ENCODE results near the gene NDUFA8.
A peak's percentile ranks its signal among the peaks of the same experiment; 100 is the strongest.

Gene NDUFA8

DNA sequence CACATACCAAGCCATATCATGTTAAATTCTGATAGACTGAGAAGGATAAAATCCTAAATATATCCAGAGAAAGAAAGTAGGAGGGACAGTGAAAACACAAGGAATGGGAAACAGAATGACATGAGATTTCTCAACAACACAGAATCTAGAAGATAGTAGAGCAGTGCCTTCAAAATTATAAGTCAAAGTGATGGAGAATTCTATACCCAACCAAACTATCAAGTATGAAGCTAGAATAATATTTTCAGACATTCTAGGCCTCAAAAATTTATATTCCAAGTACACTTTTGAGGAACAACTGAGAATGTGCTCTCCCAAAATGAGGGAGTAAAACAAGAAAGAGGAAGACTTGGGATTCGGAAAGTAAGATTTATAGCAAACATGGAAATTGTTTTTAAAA, 55.6 kb downstream of the NDUFA8 start:
- no peak overlapping the region for H3K4me3 ChIP-seq (ENCODE audit: low read depth, low read length)
- no peak for DNase-seq (ENCODE audit: low read depth)
- TF ChIP-seq CTCF (IDR thresholded peaks at IDR 0.05; ENCODE audit: low read depth, low read length, missing control alignments), result no peak

- no peak for DNase-seq (ENCODE audit: low read depth)
- no peak overlapping the region for H3K4me3 ChIP-seq (ENCODE audit: low read depth, low read length)
- TF ChIP-seq CTCF (IDR thresholded peaks at IDR 0.05; ENCODE audit: low read depth, low read length, missing control alignments), result no peak
These were observed 57.4 kb downstream of the NDUFA8 start for GRCh38 chr9:122102156-122102555.

GRCh38 chr9:122100756-122101155, 58.8 kb downstream of the NDUFA8 start:
- no peak for DNase-seq (ENCODE audit: low read depth)
- no peak overlapping the region for H3K4me3 ChIP-seq (ENCODE audit: low read depth, low read length)
- TF ChIP-seq CTCF (IDR thresholded peaks at IDR 0.05; ENCODE audit: low read depth, low read length, missing control alignments), result no peak

GRCh38 chr9:122099271-122099869, 60.2 kb downstream of the NDUFA8 start:
- peak; percentile 87 for TF ChIP-seq CTCF (IDR thresholded peaks at IDR 0.05; ENCODE audit: low read depth, low read length, missing control alignments)
- H3K4me3 ChIP-seq (ENCODE audit: low read depth, low read length), result no peak overlapping the region
- peak; percentile 24 for DNase-seq (ENCODE audit: low read depth)

DNA sequence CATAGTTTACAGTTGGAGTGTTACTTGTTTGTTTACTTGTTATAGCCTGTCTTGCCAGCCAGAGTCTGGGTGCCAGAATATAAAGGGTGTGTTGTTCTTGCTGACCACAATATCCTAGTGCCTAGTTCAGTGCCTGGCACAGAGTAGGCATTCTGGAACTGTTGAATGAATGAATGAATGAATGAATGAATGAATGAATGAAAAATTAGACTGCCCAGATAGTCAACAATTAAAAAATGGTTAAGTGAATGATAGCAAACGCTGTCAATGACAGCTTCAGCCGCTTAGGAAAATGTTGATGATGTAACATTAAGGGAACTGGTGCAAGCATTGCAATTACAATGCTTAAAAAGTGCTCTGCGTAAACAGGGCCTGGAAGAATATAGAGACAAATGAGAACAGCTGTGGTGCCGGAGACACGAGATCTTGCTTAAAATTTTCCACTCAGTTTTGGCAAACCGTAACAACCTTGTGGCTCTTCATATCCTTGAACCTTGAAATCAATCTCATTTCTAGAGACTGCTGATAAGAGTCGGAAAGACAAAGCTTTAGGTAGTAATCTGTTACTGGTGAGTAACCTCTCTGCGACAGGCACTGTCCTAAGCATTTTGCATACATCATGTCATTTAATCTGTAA, 61.8 kb downstream of the NDUFA8 start:
- no peak for DNase-seq (ENCODE audit: low read depth)
- TF ChIP-seq CTCF (IDR thresholded peaks at IDR 0.05; ENCODE audit: low read depth, low read length, missing control alignments), result no peak

GRCh38 chr9:122096620-122097415, 62.8 kb downstream of the NDUFA8 start:
- H3K4me3 ChIP-seq (ENCODE audit: low read depth, low read length), result no peak overlapping the region
- TF ChIP-seq CTCF (IDR thresholded peaks at IDR 0.05; ENCODE audit: low read depth, low read length, missing control alignments), result no peak
- DNase-seq (ENCODE audit: low read depth), result no peak

More for the DNA sequence above, 61.8 kb downstream of the NDUFA8 start:
- H3K4me3 ChIP-seq (ENCODE audit: low read depth, low read length), result no peak overlapping the region
